ENCODE measurements around the gene MED12L. TPM values are rescaled to one million over a fixed set of nuclear protein-coding genes. Genes with fewer than 3 reads are reported as not detected.

Gene MED12L
- total and polyA plus RNA-seq, 3 experiments from 2014 or later, result 0.02 to 1.8 (median 1.7) TPM

DNA sequence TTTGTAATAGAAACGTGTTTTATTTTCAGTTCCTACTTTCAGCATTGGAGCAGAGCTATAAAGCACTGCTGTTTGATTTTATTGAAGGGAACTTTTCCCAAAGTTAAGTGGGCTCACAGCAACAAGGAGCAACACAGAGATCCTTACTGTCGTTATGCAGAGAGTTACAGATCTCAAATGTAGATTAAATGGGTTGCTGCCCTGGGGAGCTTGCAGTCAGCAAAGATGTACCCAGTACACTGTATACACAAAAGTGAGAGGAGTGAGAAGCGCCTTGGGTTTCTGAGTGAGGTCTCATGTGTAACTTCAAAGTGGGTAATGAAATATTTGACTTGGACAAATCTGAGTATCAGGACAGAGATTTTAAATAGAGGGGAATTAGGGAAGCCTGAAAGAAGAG lies 47.7 kb downstream of the MED12L start:
- POLR2A ChIA-PET, result interaction anchor here (0.7 kb wide), 1 partner anchor 769 kb away, joined by 3 read pairs; no protein-coding TSS in a partner anchor
- Mint-ChIP-seq H3K4me1 (peaks cover 15 to 20% (median 17%) of the 10 kb centered on the region in 3 donors), H3K27me3 (peaks cover 5 to 6% of the 10 kb centered on the region in 2 donors), H3K4me3 (no peak overlapping the region), H3K36me3 (no peaks in the 10 kb centered on the region), H3K9me3 (no peaks in the 10 kb centered on the region), H3K27ac (no peak overlapping the region)
- H3K4me1 ChIP-seq (ENCODE audit: insufficient read depth, low read length), result peaks cover 16% of the 10 kb centered on the region
- H3K4me3 ChIP-seq (ENCODE audit: low read length), result no peak overlapping the region
- DNase-seq, result no peak
- no peaks in the 10 kb centered on the region for H3K36me3 ChIP-seq (ENCODE audit: insufficient read depth, low read length)
- H3K27ac ChIP-seq (ENCODE audit: low read depth, low read length), result no peak overlapping the region
- CTCF ChIA-PET, result no interaction called here
- no peaks in the 10 kb centered on the region for H3K9me3 ChIP-seq (ENCODE audit: low read length)
- H3K27me3 ChIP-seq (ENCODE audit: insufficient read depth, low read length, poor library complexity, severe bottlenecking), result no peaks in the 10 kb centered on the region

DNA sequence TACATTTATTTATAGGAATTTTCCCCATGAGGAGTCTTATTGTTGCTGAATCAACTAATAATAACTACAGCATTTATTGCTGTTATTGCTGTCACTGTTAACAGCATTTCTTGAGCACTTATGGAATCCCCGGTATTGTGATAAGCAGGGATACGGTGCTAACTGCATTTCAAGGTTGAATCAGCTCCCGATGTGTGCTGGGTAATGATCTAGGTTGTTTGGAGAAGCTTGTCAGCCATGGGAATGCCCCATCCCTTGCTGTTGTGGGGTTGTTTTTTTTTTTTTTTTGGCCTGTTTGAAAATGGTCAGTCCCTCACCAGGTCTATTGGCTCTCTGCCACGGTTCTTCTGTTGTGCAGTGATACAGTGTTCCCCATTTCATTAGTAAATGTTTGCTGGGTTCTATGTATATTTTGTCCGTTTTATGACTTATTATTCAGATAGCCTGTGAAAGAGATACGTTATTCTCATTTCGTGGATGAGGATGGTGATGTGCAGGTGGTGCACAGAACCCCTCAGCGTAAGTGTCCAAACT lies 48.5 kb downstream of the MED12L start:
- ChIA-PET POLR2A (interaction anchor here (0.6 to 0.7 kb wide), 3 partner anchors 8 to 769 kb away, joined by 3 to 4 read pairs (median 3); no protein-coding TSS in a partner anchor), CTCF (interaction anchor here (1.7 kb wide), 1 partner anchor 12 kb away, joined by 5 read pairs; no protein-coding TSS in a partner anchor)
- Histone ChIP-seq H3K27me3 (ENCODE audit: insufficient read depth, low read length, poor library complexity, severe bottlenecking) (no peaks in the 10 kb centered on the region), H3K36me3 (ENCODE audit: insufficient read depth, low read length) (no peaks in the 10 kb centered on the region), H3K27ac (ENCODE audit: low read depth, low read length) (no peak overlapping the region), H3K9me3 (ENCODE audit: low read length) (no peaks in the 10 kb centered on the region), H3K4me1 (ENCODE audit: insufficient read depth, low read length) (peaks cover 16% of the 10 kb centered on the region), H3K4me3 (ENCODE audit: low read length) (no peak overlapping the region)
- DNase-seq, result no peak
- no peaks in the 10 kb centered on the region for H3K36me3 Mint-ChIP-seq
- no peaks in the 10 kb centered on the region for H3K9me3 Mint-ChIP-seq
- peak overlapping the region in 2 of 8 donors; percentile 4 to 12 for H3K27ac Mint-ChIP-seq
- H3K4me1 Mint-ChIP-seq, result peaks cover 15 to 20% (median 17%) of the 10 kb centered on the region in 3 donors
- H3K4me3 Mint-ChIP-seq, result no peak overlapping the region
- peaks cover 5 to 6% of the 10 kb centered on the region in 2 donors for H3K27me3 Mint-ChIP-seq

DNA sequence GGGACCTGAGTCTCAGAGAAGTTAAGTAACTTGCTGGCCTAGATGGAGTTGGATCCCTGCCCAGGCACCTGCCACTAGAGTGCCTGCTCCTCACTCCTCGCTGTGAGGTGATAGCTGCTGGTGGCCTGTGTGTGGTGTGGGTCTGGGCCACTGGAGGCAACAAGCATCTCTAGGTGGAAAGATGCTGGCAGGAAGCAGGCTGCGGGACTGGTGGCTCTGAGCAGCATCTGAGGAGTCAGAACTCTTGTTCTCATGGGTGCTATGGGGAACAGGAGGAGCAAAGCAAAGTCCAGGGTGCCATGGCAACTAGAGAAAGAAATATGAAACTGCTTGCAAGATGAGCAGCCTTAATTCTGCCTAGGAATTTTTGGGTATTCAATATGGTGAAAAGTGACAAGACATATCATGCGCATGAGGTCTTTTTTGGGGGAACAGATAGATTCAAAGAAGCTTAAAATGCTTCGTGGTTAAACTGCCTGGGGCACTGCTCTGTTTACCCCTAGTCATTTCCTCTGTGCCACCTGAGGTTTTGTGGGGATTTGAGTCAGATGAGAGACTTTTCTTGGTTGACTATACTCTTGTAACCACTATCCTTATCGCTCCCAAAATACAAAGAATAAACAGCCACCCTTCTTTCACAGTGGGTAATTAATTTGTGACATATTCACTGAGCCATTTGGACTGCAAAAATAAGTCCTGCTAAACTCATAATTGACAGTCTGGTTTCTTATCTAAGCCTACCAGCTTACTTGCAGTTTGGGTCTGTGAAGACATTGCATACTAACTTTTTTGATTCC lies 50.3 kb downstream of the MED12L start:
- Mint-ChIP-seq H3K4me3 (peak overlapping the region; percentile 20 to 68 (median 45)), H3K27ac (peak overlapping the region; percentile 68 to 96 (median 82)), H3K9me3 (no peaks in the 10 kb centered on the region), H3K27me3 (peaks cover 4 to 5% of the 10 kb centered on the region in 2 donors), H3K4me1 (peaks cover 15 to 20% (median 17%) of the 10 kb centered on the region in 3 donors), H3K36me3 (no peaks in the 10 kb centered on the region)
- no peak overlapping the region for H3K4me3 ChIP-seq (ENCODE audit: low read length)
- ChIA-PET POLR2A (no interaction called here), CTCF (interaction anchor here (1.5 to 1.7 kb wide), 2 partner anchors 10 to 52 kb away, joined by 3 to 5 read pairs; no protein-coding TSS in a partner anchor)
- no peaks in the 10 kb centered on the region for H3K9me3 ChIP-seq (ENCODE audit: low read length)
- no peaks in the 10 kb centered on the region for H3K27me3 ChIP-seq (ENCODE audit: insufficient read depth, low read length, poor library complexity, severe bottlenecking)
- peak; percentile 5 to 63 (median 51) for DNase-seq
- H3K36me3 ChIP-seq (ENCODE audit: insufficient read depth, low read length), result no peaks in the 10 kb centered on the region
- H3K27ac ChIP-seq (ENCODE audit: low read depth, low read length), result peak overlapping the region; percentile 20
- peaks cover 16% of the 10 kb centered on the region for H3K4me1 ChIP-seq (ENCODE audit: insufficient read depth, low read length)

DNA sequence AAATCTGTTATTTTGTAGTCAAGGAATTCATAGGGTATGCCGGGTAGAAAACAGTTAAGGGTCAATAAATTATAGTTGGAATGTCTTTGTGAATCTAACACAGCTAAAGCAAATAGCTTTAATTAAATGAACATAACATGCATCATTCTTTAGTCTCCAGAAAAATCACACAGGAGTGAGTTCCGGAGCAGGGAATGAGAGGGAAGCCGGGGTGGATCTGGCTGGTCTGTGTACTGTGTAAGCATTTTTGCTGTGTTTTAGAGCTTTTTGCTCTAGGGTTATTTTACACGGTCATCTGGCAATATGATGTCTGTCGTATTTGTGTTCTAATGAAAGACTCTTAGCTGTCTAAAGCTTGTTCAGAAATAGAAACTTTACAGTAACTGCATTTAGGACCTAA lies 57.5 kb downstream of the MED12L start:
- Histone ChIP-seq H3K4me1 (ENCODE audit: insufficient read depth, low read length) (peaks cover 4% of the 10 kb centered on the region), H3K27ac (ENCODE audit: low read depth, low read length) (no peak overlapping the region), H3K36me3 (ENCODE audit: insufficient read depth, low read length) (no peaks in the 10 kb centered on the region), H3K4me3 (ENCODE audit: low read length) (no peak overlapping the region), H3K9me3 (ENCODE audit: low read length) (no peaks in the 10 kb centered on the region), H3K27me3 (ENCODE audit: insufficient read depth, low read length, poor library complexity, severe bottlenecking) (no peaks in the 10 kb centered on the region)
- H3K4me1 Mint-ChIP-seq, result no peaks in the 10 kb centered on the region
- H3K4me3 Mint-ChIP-seq, result no peak overlapping the region
- no peaks in the 10 kb centered on the region for H3K9me3 Mint-ChIP-seq
- H3K36me3 Mint-ChIP-seq, result no peaks in the 10 kb centered on the region
- DNase-seq, result no peak
- no peak overlapping the region for H3K27ac Mint-ChIP-seq
- POLR2A ChIA-PET, result no interaction called here
- CTCF ChIA-PET, result interaction anchor here (0.9 to 2.5 kb wide), 7 partner anchors 8 to 422 kb away, joined by 3 to 5 read pairs (median 5); no protein-coding TSS in a partner anchor
- peaks cover 1 to 12% of the 10 kb centered on the region in 2 donors for H3K27me3 Mint-ChIP-seq

DNA sequence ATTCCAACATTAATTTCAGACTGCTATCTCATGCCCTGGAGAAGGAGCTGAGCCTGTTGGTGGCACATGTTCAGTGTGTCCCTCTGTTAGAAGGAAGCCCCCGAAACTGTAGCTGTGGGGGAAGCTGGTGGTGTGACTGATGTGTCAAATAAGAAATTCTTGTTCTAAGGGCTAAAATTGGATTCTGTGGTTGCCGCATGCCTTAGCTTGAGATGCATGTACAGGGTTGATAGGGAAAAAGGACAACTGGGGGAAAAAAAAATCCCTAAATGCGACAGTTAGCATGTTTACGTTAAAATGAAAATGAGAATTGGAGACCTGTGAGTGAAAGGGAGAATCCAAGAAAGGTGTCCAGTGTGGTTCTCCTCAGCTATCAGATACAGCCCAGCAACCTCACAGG lies 58.6 kb downstream of the MED12L start:
- no peaks in the 10 kb centered on the region for H3K27me3 ChIP-seq (ENCODE audit: insufficient read depth, low read length, poor library complexity, severe bottlenecking)
- H3K27ac ChIP-seq (ENCODE audit: low read depth, low read length), result no peak overlapping the region
- no peaks in the 10 kb centered on the region for H3K36me3 Mint-ChIP-seq
- no peaks in the 10 kb centered on the region for H3K36me3 ChIP-seq (ENCODE audit: insufficient read depth, low read length)
- peak overlapping the region in 1 of 8 donors; percentile 61 for H3K27ac Mint-ChIP-seq
- no peaks in the 10 kb centered on the region for H3K4me1 Mint-ChIP-seq
- H3K4me3 Mint-ChIP-seq, result no peak overlapping the region
- ChIA-PET CTCF (interaction anchor here (0.9 to 2.0 kb wide), 4 partner anchors 13 to 423 kb away, joined by 3 to 5 read pairs (median 3); no protein-coding TSS in a partner anchor), POLR2A (no interaction called here)
- H3K9me3 ChIP-seq (ENCODE audit: low read length), result no peaks in the 10 kb centered on the region
- peaks cover 1 to 16% of the 10 kb centered on the region in 2 donors for H3K27me3 Mint-ChIP-seq
- no peak for DNase-seq
- no peak overlapping the region for H3K4me3 ChIP-seq (ENCODE audit: low read length)
- H3K9me3 Mint-ChIP-seq, result no peaks in the 10 kb centered on the region
- H3K4me1 ChIP-seq (ENCODE audit: insufficient read depth, low read length), result peaks cover 4% of the 10 kb centered on the region

DNA sequence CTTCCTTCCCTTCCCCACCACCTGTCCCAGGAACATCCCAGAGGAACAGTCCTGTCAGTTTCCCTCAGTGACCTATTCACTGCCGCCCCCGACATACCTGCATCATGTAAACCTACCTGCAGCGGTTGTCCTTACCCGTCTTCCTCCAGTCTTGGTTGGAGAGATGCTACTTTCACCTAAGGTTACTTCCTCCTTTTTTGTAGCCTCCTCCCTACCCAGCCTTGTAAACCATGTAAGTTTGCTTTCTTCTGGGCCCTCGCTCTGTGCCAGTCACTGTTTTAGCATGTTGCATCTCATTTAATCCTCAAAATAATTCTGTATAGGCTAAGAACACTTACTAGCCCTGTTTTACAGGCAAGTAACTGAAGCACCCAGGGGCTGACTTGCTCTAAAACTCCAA lies 59.3 kb downstream of the MED12L start:
- H3K4me3 ChIP-seq (ENCODE audit: low read length), result no peak overlapping the region
- no peaks in the 10 kb centered on the region for H3K4me1 Mint-ChIP-seq
- no peaks in the 10 kb centered on the region for H3K27me3 ChIP-seq (ENCODE audit: insufficient read depth, low read length, poor library complexity, severe bottlenecking)
- no peak overlapping the region for H3K4me3 Mint-ChIP-seq
- H3K9me3 ChIP-seq (ENCODE audit: low read length), result no peaks in the 10 kb centered on the region
- H3K27ac Mint-ChIP-seq, result no peak overlapping the region
- ChIA-PET CTCF (interaction anchor here (0.9 to 2.0 kb wide), 4 partner anchors 18 to 424 kb away, joined by 3 to 5 read pairs (median 3); no protein-coding TSS in a partner anchor), POLR2A (no interaction called here)
- H3K36me3 ChIP-seq (ENCODE audit: insufficient read depth, low read length), result no peaks in the 10 kb centered on the region
- peaks cover 4% of the 10 kb centered on the region for H3K4me1 ChIP-seq (ENCODE audit: insufficient read depth, low read length)
- no peak overlapping the region for H3K27ac ChIP-seq (ENCODE audit: low read depth, low read length)
- H3K27me3 Mint-ChIP-seq, result peaks cover 1 to 19% of the 10 kb centered on the region in 2 donors
- H3K36me3 Mint-ChIP-seq, result no peaks in the 10 kb centered on the region
- DNase-seq, result no peak
- no peaks in the 10 kb centered on the region for H3K9me3 Mint-ChIP-seq

DNA sequence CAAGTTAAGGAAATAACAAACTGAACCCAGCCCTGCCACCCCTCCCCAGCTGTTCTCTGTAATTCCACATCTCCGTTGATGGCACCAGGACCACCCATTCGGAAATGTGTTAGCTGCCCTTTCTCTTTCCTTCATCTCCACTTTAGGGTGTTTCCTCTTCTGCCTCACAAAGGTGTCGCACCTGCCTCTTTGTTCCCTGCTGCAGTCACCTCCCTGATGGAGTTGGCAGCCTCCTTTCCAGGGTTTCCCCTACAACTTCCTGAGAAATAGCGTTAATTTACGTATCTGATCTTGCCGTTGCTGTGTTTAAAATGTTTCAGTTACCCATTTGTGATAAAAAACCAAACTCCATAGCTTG lies 60.2 kb downstream of the MED12L start:
- H3K4me3 Mint-ChIP-seq, result no peak overlapping the region
- H3K36me3 Mint-ChIP-seq, result no peaks in the 10 kb centered on the region
- no peak overlapping the region for H3K27ac ChIP-seq (ENCODE audit: low read depth, low read length)
- H3K36me3 ChIP-seq (ENCODE audit: insufficient read depth, low read length), result no peaks in the 10 kb centered on the region
- H3K4me3 ChIP-seq (ENCODE audit: low read length), result no peak overlapping the region
- no peak for DNase-seq
- ChIA-PET POLR2A (no interaction called here), CTCF (interaction anchor here (0.7 to 1.3 kb wide), 6 partner anchors 11 to 429 kb away, joined by 3 to 5 read pairs (median 3); no protein-coding TSS in a partner anchor)
- H3K27ac Mint-ChIP-seq, result no peak overlapping the region
- H3K4me1 Mint-ChIP-seq, result no peaks in the 10 kb centered on the region
- no peaks in the 10 kb centered on the region for H3K9me3 Mint-ChIP-seq
- H3K27me3 Mint-ChIP-seq, result peaks cover 1 to 24% of the 10 kb centered on the region in 2 donors
- H3K9me3 ChIP-seq (ENCODE audit: low read length), result no peaks in the 10 kb centered on the region
- no peaks in the 10 kb centered on the region for H3K27me3 ChIP-seq (ENCODE audit: insufficient read depth, low read length, poor library complexity, severe bottlenecking)
- peaks cover 4% of the 10 kb centered on the region for H3K4me1 ChIP-seq (ENCODE audit: insufficient read depth, low read length)
